Activated CD4-positive, CD25-positive, alpha-beta regulatory T cell treated with anti-CD3 and anti-CD28 coated beads, Interleukin-2, amount 50 U/mL, for 72 hours (primary cell): ENCODE measurements around the gene IL36RN.
A peak's percentile ranks its signal among the peaks of the same experiment; 100 is the strongest.
"Not testable (repeated sequence)": the region's sequence is repeated elsewhere in the genome, so short reads cannot be mapped to it uniquely, and the experiment has no call there.

ENCODE experiments used
- DNase-seq: peaks from one replicate; pipeline ENCODE4 v3.0.0; 2021

Gene IL36RN

DNA sequence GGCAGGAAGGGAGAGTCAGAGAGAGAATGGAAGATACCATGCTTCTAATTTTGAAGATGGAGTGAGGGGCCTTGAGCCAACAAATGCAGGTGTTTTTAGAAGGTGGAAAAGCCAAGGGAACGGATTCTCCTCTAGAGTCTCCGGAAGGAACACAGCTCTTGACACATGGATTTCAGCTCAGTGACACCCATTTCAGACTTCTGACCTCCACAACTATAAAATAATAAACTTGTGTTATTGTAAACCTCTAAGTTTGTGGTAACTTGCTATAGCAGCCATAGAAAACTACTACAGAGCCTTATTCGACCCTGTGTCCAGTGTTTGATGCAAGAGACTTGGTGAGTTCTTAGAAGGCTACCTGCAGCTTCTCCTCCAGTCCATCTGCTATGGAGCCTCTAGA lies 16.6 kb downstream of the IL36RN start:
- DNase-seq: no peak

DNA sequence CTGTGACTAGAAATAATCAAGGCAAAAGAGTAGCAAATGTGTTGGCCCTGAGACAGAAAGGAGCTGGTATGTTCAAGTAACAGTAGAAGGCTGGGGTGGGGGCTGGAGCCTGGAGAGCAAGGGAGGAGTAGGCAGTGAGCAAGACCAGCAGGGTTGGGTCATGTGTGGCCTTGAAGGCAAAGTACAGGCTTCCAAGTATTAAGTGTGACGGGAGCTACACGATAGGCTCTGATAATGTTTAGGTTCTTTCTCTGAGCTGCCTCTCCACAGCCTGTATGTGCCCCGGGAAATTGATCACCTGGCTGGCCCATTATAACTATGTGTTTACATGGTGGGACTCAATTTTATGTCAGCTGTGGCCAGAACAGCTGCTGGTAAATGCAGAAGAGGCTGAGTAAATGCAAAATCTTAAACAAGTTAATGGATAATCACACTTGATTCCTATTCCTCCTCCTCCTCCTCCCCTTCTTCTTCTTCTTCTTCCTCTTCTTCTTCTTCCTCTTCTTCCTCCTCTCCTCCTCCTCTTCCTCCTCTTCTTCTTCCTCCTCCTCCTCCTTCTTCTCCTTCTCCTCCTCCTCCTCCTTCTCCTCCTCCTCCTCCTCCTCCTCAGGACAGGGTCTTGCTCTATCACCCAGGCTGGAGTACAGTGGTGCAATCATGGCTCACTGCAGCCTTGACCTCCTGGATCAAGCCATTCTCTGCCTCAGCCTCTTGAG lies 18.1 kb downstream of the IL36RN start:
- DNase-seq: no peak

DNA sequence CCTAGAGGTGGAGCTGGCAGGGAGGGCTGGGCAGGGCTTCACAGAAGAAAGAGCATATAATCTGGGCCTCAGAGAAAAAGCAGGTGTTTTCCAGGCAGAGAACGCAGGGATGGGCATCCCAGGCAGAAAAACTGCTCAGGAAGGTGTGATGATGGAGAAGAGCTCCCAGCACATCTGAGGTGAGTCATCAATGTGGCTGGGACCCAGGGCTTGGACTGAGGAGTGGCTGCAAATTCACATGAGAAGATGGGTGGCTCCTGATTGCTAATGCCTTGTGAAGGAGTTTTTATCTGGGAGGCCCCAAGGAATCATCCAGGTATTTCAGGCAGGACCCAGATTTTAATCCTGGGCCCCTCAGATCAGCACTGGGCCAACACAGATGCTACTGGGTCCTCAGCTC lies 18.9 kb downstream of the IL36RN start:
- no peak for DNase-seq

DNA sequence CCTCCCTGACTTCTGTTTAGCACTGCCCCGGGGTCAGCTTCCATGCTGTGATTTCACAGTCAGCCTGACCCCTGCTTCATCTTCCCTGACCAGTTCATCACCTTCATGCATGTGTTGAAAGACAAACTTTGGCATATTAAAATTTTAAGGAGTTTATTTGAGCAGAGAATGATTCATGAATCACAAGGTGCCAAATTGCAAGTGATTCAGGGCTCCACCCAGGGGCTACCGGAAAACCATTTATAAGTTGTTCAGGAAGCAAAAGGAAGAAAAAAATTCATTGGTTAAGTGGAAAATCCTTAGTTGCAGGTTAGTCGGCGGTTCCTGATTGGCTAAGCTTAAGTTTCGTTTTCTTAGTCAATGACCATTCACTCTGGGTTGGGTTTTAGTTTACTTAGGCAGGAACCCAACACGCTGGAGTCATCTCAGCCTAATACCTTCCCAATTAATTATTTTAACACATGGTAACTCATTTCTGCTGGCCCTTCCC lies 19.4 kb downstream of the IL36RN start:
- DNase-seq: no peak

DNA sequence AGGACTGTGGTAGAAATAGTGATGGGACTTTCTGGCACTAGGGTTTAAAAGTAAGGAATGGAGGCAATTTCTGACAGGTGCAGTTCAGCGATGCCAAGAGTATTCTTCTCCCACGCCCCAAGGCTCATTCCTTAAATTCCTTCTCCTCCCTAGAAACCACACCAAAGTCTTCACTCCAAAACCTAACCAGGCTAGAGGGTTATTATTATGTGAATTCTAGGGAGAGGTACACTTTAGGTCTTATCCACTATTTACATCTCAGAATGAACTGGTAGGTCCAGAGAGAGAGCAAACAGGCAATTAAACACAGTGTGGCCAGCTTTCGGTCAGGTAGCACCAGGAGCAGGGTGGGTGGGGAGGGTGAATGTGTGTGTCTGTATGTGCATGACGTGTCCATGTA lies 20.1 kb downstream of the IL36RN start:
- no peak for DNase-seq

DNA sequence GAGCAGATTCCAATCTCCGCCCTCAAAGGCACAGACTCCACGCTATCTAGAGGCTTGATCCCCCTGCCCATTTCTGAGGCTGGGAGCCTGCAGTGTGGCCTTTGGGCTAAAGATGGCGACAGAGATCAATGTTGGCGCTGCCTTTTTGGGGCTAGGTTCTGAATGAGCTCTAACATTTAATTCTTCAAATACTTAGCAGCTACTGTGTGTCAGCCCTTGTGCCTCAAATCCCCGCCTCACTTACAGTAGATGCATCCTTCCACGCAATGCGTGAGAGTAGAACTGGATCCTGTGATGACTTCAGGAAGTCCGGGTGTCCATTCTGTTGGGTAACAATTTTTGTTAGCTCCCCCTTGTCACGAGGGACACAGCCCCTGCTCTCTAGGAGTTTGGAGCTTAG lies 21.1 kb downstream of the IL36RN start:
- DNase-seq: peak; percentile 64

DNA sequence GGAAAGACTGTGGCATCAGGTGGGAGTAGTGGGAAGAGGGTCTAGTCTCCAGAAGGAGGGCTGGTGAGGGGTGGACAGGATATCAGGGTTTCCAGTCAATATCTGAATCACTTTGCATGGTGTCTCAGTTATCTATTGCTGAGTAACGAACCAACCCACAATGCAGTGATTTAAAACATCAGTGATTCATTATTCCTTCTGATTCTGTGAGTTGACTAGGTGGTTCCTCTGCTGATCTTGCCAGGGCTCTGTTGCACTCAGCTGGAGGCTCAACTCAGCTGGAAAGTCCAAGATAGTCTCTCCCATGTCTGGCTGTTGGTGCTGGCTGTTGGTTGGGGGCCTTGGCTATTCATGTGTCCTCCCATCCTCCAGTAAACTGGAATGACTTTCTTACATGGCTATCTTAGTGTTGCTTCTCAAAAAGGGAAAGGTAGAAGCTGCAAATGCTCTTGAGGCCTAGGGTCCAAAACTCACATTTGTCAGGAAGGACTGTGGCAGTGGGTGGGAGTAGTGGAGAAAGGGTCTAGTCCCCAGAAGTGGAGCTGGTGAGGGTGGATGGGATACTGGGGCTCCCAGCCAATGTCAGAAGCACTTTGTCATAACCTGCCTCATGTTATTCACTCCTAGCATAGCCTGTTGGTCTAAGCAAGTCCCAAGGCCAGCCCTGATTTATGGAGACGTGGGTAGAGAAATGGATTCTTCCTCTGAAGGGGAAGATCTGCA lies 22.7 kb downstream of the IL36RN start:
- no peak for DNase-seq

DNA sequence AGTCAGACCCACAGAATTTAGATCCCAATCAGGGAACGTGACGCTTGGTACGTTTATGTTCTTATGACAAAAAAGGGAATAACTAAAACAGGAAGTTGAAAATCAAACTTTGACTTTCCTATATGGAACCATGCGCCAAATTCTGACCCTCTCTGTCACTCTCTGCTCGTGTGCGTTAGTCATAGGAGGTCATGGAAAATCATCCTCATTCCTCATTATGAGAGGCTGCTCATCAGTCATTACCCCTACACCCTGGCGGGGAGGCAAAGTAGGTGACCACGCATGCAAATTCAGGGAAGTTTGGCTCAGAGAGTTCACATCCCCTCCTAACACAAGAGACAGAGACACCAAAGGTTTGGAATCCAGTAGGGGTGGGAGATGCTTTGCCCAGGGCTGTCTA lies 24.3 kb downstream of the IL36RN start:
- DNase-seq: no peak

DNA sequence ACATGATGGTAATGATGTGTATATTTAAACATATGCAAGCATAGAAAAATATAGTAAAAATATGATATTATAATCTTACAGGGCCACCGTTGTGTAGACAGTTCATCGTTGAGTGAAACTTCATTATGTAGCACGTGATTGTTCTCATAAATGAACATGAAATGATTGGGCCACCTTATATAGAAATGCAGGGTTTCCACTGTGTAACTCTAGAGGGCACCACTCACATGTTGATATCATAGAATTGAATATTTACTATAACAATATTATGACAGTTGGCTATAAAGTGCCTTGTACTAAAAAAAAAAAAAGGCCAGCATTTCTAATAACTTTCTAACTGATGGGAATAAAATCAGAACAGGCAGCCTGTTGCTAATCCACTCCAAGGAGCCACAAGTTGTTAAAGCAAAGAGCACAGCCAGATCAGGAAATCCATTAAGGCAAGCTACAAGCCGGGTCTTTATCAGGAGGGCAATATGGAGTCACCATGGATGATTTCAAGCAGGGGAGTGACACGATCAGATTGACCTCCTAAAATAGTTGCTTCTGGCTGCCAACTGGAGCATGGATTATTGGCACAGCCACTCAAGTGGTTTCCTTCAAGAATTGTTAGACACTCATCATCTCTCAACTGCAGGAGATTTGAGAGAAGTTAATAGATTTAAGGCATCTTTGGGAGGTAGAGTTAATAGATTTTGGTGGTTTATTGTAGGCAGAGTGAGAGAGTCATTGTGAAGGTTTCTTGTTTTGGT lies 25.4 kb downstream of the IL36RN start:
- DNase-seq: no peak

DNA sequence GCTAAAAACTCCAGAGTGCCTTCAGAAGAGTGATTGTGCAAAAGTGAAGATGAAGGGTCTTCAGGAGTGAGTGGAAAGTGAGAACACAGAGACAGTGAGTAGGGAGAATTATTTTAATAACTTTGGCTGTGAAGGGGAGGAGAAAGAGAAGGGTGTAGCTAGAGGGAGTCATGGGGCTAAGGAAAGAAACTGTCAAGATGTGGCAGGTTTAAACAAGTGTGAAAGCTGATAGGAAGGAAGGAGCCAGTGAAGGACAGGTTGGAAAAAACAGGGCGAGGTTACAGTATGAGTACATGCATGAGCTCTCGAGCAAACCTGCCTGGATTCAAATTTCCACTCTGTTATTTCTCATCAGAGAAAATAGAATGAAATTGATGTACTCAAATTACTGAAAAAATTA lies 26.5 kb downstream of the IL36RN start:
- DNase-seq: no peak

DNA sequence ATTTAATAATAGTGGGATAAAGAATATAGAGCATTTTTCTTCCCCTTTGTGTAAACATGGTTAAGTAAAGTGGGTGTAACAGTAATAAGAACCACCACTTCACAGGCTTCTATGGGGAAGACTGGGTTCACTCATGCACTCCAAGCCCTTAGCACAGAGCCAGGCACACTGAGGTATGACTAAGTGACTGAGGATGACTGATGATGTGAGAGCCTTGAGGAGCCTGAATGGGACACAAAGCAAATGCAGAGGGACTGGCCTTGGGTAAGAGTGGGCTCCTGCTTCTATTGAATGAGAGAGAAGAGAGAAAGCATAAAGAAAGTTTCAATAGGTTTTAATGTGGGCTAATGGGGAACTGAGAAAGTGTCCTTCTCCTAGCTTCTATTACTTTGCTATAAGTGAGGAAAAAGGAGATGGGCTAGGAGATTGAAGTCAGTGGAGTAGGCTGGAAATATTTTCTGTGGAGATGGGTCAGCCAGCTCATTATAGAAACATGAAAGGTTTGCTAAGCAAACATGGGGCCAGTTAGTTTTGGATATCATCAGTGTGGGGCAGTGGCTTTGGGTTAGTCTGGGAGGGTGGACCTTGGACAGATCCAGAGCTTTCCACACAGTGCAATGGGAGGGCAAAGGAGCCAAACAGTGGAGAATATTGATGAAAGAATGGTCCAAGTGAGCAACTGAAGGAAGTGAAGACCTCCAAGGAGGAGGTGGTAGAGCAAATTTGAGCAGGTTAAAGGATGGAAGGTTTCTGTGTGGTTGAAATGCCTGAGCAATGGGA lies 29.4 kb downstream of the IL36RN start:
- no peak for DNase-seq

DNA sequence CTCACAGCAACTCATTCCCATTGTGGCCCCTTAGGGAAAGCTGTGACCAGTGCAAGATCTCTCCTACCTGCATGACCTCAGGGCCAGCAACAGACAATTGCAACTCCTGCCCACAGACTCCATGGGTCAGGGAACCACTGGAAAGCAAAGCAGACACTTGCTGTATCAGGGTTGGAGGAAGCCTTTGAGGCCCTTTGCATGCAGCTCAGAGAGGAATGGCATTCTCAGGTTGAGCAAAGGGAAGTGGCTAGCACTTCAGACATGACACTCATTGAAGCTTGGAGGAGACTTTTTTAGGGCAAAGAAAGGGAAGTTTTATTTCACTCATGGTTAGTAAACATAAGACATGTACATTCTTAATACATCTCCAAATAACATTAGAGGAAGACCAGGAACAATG lies 30.9 kb downstream of the IL36RN start:
- DNase-seq: no peak

DNA sequence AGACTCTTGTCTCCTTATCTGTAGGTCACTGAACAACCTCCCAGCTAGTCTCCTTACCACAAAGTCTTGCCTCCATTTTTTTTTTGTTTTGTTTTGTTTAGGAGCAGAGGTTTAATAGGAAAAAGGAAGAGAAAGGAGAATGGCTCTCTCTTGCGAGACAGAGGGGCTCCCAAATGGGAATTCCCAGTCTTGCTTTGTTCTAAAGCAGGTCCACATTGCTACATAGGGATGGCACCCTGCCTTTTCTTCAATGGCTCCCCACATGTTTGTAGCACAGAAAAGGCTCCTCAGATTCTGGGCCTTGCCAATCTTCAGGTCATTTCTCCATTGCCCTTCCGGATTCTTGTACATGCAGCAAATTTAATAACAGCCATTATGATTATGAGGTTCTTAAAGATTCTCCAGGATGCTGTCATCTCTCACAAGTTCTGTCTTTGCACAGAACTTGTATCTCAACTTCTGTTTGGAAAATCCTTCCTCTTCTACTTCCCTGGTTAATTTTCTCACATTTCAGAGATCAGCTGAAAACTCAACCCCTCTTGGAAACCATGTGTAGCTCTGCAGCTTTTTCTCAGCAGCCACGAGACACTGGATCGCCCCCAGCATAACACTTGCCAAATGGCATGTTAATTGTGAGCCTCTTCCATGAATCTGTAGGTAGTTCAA lies 32.4 kb downstream of the IL36RN start:
- no peak for DNase-seq

DNA sequence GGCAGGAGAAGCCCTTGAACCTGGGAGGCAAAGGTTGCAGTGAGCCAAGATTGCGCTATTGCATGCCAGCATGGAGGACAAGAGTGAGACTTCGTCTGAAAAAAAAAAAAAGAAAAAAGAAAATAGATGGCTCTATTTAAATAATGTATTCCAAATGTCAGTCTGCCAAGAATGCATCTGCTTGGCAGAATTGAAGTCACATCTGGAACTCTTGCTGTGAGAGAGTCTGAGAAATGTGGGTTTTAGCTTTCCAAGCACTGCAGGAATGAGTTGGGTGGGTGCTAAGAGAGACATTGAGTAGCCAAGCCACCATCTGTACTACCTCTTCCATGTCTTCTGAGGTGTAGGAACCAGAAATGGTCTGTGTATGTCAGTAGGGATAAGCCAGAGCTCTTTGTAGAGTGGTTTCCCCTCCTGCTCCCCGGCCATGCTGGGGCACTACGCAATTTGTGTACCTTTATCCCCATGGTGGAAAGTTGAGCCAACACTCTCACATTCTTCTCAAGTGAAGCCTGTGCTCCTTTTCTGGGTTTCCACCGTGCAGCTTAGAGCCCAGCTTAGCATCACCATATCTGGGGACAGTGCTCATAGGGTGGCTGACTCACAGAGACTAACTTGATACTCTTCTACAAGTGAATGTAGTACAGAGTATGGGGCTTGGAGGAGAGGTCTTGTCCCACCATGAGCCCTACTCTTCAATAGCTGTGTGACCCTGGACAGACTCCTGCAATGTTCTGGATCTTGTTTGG lies 34.0 kb downstream of the IL36RN start:
- no peak for DNase-seq

DNA sequence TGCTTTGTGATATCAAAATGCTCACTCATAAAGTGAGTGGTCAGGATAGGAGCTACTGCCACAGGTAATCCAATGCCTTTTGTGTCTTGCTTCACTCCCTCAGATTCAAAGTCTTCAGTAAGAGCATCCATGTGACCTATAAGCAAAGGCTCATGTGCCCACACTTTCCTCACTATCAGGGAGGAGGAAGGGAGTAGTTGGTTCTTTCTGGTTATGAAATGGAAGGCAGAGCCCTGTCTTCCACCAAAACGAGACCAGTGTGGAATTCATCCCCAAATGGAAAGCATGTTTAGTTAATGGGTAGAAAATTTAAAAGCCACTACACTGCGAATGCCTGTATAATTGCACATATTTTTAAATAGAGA lies 34.6 kb downstream of the IL36RN start:
- no peak for DNase-seq

DNA sequence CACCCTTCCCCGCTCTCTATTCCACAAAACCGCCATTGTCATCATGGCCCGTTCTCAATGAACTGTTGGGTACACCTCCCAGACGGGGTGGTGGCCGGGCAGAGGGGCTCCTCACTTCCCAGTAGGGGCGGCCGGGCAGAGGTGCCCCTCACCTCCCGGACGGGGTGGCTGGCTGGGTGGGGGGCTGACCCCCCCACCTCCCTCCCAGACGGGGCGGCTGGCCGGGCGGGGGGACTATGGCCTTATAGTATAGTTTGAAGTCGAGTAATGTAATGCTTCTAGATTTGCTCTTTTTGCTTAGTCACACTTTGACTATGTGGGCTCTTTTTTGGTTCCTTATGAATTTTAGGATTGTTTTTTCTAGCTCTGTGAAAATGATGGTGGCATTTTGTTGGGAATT lies 37.3 kb downstream of the IL36RN start:
- not testable (repeated sequence) for DNase-seq

DNA sequence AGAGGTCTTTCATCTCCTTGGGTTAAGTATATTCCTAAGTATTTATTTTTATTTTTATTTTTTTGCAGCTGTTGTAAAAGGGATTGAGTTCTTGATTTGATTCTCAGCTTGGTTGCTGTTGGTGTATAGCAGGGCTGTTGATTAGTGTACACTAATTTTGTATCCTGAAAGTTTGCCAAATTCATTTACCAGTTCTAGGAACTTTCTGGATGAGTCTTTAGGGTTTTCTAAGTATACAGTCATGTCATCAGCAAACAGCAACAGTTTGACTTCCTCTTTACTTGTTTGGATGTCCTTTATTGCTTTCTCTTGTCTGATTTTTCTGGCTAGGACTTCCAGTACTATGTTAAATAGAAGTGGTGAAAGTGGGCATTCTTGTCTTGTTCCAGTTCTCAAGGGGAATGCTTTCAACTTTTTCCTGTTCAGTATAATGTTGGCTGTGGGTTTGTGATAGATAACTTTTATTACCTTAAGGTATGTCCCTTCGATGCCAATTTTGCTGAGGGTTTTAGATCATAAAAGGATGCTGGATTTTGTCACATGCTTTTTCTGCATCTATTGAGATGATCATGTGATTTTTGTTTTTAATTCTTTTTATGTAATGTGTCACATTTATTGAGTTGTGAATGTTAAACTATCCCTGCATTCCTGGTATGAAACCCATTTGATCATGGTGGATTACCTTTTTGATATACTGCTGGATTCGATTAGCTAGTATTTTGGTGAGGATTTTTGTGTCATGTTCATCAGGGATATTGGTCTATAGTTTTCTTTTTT lies 38.0 kb downstream of the IL36RN start:
- DNase-seq: not testable (repeated sequence)

DNA sequence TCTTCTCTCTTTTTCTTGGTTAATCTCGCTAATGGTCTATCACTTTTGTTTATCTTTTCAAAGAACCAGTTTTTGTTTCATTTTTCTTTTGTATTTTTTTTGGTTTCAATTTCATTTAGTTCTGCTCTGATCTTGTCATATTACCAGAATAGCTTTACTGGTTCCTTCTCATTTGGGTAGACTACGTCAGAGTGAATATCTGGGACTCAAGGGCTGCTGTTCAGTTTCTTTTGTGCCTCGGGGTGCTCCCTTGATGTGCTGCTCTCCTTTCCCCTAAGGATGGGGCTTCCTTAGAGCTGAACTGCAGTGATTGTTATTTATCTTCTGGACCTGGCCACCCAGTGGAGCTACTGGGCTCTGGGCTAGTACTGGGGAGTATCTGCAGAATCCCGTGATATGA lies 39.0 kb downstream of the IL36RN start:
- DNase-seq: no peak

DNA sequence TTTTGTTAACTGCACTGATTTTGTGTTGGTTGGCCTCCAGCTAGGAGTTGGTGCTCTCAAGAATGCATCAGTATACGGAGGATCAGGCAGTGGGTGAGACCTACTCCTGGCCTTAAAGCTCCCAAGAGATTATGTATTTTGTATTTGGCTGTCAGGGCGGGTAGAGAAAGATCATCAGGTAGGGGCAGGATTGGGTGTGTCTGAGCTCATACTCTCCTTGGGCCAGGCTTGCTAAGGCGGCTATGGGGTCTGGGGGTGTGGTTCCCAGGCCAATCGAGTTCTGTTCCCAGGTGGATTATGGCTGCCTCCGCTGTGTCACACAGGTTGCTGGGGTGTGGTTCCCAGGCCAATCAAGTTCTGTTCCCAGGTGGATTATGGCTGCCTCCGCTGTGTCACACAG lies 39.5 kb downstream of the IL36RN start:
- DNase-seq: no peak

DNA sequence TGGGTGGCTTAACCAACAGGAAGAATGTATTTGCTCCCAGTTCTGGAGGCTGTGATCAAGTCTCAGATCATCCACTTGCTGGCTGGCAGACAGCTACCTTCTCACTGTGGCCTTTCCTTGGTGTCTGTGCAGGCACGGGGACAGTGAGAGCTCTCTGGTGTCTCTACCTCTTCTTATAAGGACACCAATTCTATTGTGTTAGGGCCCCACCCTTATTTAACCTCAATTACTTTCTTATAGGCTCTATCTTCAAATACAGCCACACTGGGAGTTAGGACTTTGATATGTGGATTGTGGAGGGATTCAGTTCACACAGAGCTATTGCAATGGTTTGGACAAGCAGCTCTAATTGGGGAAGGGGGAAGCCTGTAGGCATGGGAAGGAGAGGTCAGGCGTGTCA lies 43.1 kb downstream of the IL36RN start:
- DNase-seq: no peak

DNA sequence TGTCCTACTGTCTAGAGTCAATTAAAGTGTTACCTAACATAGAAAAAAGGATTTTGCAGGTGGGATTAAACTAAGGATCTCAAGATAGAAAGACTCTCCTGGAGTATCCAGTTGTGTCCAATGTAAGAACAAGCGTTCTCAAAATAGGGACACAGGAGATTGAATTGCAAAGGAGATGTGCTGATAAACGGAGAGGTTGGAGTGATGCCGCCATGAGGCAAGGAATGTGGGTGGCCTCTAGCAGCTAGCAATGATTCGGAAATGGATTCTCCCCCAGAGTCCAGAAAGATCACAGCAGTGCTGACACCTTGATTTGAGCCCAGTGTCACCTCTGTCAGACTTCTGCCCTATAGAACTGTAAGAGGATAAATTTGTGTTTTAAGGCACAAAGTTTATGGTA lies 44.3 kb downstream of the IL36RN start:
- DNase-seq: no peak
